Parathyroid adenoma (tissue), 2 donors: ENCODE data around the gene DNAJC5.

Experiments
- H2AFZ ChIP-seq: fragments of 300-600 bp; sonication (generic); one replicate; pipeline ENCODE4 v1.7.0; 2017; ENCODE audit warnings: antibody characterized with exemption, mild to moderate bottlenecking
- H3K27ac ChIP-seq: fragments of 300-600 bp; sonication (generic); one replicate; pipeline ENCODE4 v1.7.0; 2017
- H3K27me3 ChIP-seq: fragments of 300-600 bp; sonication (generic); one replicate; pipeline ENCODE4 v1.7.0; 2017; ENCODE audit warnings: low read length; ENCODE audit not compliant: control insufficient read depth, insufficient read depth
- H3K36me3 ChIP-seq: fragments of 300-600 bp; sonication (generic); one replicate; pipeline ENCODE4 v1.7.0; 2017; ENCODE audit warnings: low read length; ENCODE audit not compliant: control insufficient read depth, insufficient read depth
- H3K4me1 ChIP-seq: fragments of 300-600 bp; sonication (generic); one replicate; pipeline ENCODE4 v1.7.0; 2017; ENCODE audit warnings: control low read depth
- H3K4me2 ChIP-seq: fragments of 300-600 bp; sonication (generic); one replicate; pipeline ENCODE4 v1.7.0; 2017; ENCODE audit warnings: low read length
- H3K4me3 ChIP-seq: fragments of 300-600 bp; sonication (generic); one replicate; pipeline ENCODE4 v1.7.0; 2017; ENCODE audit warnings: low read depth, low read length
- H3K79me2 ChIP-seq: fragments of 300-600 bp; sonication (generic); one replicate; pipeline ENCODE4 v1.7.0; 2017; ENCODE audit warnings: control low read depth
- H3K9ac ChIP-seq: fragments of 300-600 bp; sonication (generic); one replicate; pipeline ENCODE4 v1.7.0; 2017; ENCODE audit warnings: mild to moderate bottlenecking
- H3K9me3 ChIP-seq: fragments of 300-600 bp; sonication (generic); one replicate; pipeline ENCODE4 v1.7.0; 2017; ENCODE audit warnings: low read length; ENCODE audit not compliant: control insufficient read depth
- CTCF ChIP-seq: fragments of 300-600 bp; sonication (generic); IDR thresholded peaks from one replicate; pipeline ENCODE4 v1.7.0; 2017; ENCODE audit warnings: antibody characterized with exemption, mild to moderate bottlenecking
- donor health status: primary hyperparathyroidism.

DNAJC5 gene

GRCh38 chr20:63964412-63964811 lies 69.5 kb downstream of the DNAJC5 start:
- no peak overlapping the region for H3K4me2 ChIP-seq
- H3K4me1 ChIP-seq, result peaks cover 6% of the 10 kb centered on the region
- H3K4me3 ChIP-seq, result no peak overlapping the region
- H3K79me2 ChIP-seq, result no peaks in the 10 kb centered on the region
- no peak overlapping the region for H3K9ac ChIP-seq
- no peak for TF ChIP-seq CTCF
- H2AFZ ChIP-seq, result no peak overlapping the region
- H3K27me3 ChIP-seq, result no peaks in the 10 kb centered on the region
- no peak overlapping the region for H3K27ac ChIP-seq
- H3K36me3 ChIP-seq, result peaks cover 7% of the 10 kb centered on the region
- H3K9me3 ChIP-seq, result no peaks in the 10 kb centered on the region

GRCh38 chr20:63966172-63966943 lies 71.4 kb downstream of the DNAJC5 start:
- no peaks in the 10 kb centered on the region for H3K79me2 ChIP-seq
- H3K4me3 ChIP-seq, result no peak overlapping the region
- H3K4me1 ChIP-seq, result peaks cover 6% of the 10 kb centered on the region
- H3K27me3 ChIP-seq, result no peaks in the 10 kb centered on the region
- no peak overlapping the region for H3K27ac ChIP-seq
- H3K4me2 ChIP-seq, result no peak overlapping the region
- H3K9ac ChIP-seq, result no peak overlapping the region
- peaks cover 7% of the 10 kb centered on the region for H3K36me3 ChIP-seq
- no peak for TF ChIP-seq CTCF
- no peak overlapping the region for H2AFZ ChIP-seq
- no peaks in the 10 kb centered on the region for H3K9me3 ChIP-seq

GRCh38 chr20:63966944-63967322 lies 72.0 kb downstream of the DNAJC5 start:
- Histone ChIP-seq H2AFZ (no peak overlapping the region), H3K27ac (no peak overlapping the region), H3K9me3 (no peaks in the 10 kb centered on the region), H3K4me1 (peaks cover 6% of the 10 kb centered on the region), H3K4me2 (no peak overlapping the region), H3K4me3 (no peak overlapping the region), H3K27me3 (no peaks in the 10 kb centered on the region), H3K9ac (no peak overlapping the region), H3K79me2 (no peaks in the 10 kb centered on the region), H3K36me3 (peaks cover 7% of the 10 kb centered on the region)
- no peak for TF ChIP-seq CTCF

GRCh38 chr20:63967330-63968135 lies 72.6 kb downstream of the DNAJC5 start:
- Histone ChIP-seq H3K36me3 (peaks cover 7% of the 10 kb centered on the region), H3K27ac (no peak overlapping the region), H3K27me3 (no peaks in the 10 kb centered on the region), H2AFZ (no peak overlapping the region), H3K9ac (no peak overlapping the region), H3K4me1 (peaks cover 6% of the 10 kb centered on the region), H3K9me3 (no peaks in the 10 kb centered on the region), H3K79me2 (no peaks in the 10 kb centered on the region), H3K4me3 (no peak overlapping the region), H3K4me2 (no peak overlapping the region)
- no peak for TF ChIP-seq CTCF
